Left forelimb (tissue), 1 donor: Measurements from ENCODE around the gene LRIG1.

ENCODE experiments used
- DNase-seq: peaks from one replicate; pipeline ENCODE4 v3.0.0-alpha.2; 2018; ENCODE audit warnings: low spot score

Gene LRIG1

GRCh38 chr3:66354001-66354400, 146.8 kb downstream of the LRIG1 start:
- no peak for DNase-seq

DNA sequence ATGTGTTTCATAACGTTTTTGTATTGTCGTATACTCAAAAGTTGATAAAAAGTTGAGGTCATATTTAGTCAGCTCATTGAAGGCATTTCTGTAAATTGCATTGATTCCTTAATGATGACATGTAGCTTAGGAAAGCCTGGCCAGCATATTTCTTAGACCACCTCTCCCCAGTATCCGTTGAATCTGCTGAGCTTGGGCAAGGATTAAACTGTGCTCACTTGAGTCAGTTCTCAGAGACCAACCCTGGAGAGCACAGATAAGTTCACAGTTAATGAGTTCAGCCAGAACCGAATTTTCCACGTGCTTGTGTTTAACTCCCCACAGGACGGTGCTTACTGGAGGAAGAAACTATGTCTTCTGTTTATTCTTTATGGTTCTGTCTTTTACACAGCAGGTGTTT, 147.3 kb downstream of the LRIG1 start:
- DNase-seq, result no peak

GRCh38 chr3:66353039-66353438, 147.8 kb downstream of the LRIG1 start:
- DNase-seq, result no peak

GRCh38 chr3:66350601-66351000, 150.2 kb downstream of the LRIG1 start:
- DNase-seq, result no peak

GRCh38 chr3:66348704-66349103, 152.1 kb downstream of the LRIG1 start:
- no peak for DNase-seq

DNA sequence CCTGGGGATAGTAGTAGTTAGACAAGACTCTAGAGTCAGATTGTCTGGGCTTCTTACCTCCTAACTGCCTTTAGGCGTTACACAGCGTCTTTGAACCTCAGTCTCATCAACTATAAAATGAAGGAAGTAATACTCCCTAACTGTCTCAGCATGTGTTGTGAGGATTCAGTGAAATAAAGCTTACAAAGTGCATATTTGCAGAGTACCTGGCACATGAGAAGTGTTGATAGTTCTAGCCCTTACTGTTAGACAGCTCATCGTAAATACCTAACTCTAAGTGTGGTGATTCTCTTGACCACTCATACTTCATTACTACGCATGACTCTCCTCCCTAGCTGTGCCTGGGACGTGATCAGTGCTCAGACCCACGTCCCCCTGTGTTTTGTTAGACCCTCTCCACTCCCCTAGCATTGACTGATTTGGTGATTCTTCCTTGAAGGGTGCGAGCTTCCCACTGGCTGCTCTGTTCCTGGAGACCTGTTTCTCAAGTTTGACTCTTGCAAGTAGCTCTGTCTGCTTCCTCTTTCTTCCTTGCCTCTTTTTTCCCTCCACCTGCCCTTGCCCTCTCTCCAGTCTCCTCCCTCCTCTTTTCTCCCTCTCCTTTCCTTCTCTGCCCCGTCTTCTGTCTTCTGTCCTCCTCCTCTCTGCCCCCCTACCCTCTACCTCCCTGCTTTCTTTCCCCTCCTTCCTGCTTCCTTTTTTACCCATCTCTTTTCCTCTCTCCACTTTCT, 155.8 kb downstream of the LRIG1 start:
- DNase-seq, result no peak

GRCh38 chr3:66344391-66344811, 156.4 kb downstream of the LRIG1 start:
- no peak for DNase-seq

DNA sequence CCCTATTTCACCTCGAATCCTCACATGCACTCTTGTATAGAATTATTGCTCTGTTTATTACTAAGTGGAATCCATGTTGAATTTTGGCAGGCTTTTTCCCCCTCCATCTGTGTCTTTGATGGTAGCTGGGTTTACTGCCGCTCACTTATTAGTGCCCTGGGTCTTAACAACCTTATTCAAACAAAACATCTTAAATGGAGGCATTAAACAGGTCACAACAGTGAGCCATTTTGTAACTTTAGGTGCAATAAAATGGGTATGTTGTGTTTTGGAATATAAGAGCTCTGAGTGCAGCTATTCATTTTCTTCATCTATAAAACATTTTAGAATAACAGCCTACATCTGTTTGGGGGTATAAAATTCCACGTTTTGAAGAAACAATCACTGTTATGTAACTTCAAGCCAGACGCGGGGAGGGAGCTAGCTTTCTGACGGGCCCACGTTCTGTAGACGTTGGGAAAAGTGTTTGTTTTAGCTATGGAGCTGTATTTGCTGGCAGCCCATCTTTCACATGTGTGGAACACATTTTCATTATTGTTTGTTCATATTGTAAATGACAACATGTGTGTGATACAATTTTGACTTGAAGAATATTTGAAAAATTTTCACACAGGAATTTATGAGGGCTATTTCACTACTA, 158.0 kb downstream of the LRIG1 start:
- DNase-seq, result no peak

DNA sequence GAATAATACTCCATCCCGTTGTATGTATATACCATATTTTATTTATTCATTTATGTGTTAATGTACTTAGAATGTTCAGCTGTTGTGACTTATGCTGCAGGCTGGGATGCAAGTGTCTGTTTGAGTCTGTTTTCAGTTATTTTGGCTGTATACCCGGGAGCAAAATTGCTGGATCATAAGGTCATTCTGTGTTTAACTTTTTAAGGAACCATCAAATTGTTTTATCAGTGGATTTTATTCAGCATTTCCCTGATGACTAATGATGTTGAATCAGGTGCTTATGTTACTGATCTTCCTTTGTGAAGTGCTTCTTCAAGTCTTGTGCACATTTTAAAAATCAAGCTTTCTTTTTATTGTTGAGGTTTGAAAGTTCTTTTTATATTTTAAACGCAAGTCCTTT, 161.9 kb downstream of the LRIG1 start:
- no peak for DNase-seq

- no peak for DNase-seq
Observed at GRCh38 chr3:66336333-66336766, 164.5 kb downstream of the LRIG1 start.

DNA sequence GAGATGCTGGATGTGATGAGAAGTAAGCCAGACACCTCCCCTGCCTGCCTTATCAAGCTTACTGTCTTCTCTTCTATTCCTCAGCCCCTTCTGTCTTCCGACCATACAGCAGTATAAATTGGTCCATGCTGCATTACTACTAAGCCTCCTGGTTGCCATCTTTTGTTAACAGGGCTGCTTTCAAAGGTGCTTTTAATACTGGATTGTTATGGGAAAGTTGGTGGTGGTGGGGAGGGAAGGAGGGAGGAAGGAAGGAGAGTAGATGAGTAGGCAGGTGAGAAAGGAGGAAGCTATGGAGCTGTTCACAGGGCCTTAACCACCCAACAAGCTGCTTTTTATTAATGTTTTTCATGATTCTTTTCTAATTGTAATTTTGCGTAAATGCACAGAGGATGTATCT, 165.2 kb downstream of the LRIG1 start:
- DNase-seq, result no peak
